Forelimb muscle (tissue), 1 donor: ENCODE measurements around the gene GGTA1. TPM values are rescaled to one million over a fixed set of nuclear protein-coding genes. Genes with fewer than 3 reads are reported as not detected.
"Not testable (repeated sequence)": the region's sequence is repeated elsewhere in the genome, so short reads cannot be mapped to it uniquely, and the experiment has no call there.

Experiments
- DNase-seq: peaks from one replicate; pipeline ENCODE4 v3.0.0-alpha.2; 2013; ENCODE audit warnings: low read depth
- polyA plus RNA-seq: library from polyadenylated mRNA; unstranded; fragments of 120-200 nt; gene quantifications from one replicate; pipeline ENCODE4 v1.2.1, GENCODE V29; 2013; ENCODE audit not compliant: insufficient read length

GGTA1 gene
- polyA plus RNA-seq: 9.1 TPM

- no peak for DNase-seq
These were observed at the start of gene GGTA1 for GRCh38 chr9:121499427-121500164. GGTA1 (minus strand) TSS chr9:121499844; CDS start chr9:121467922, 31,922 bp downstream.

- DNase-seq: no peak
These were observed 49.0 kb upstream of the GGTA1 start for GRCh38 chr9:121548666-121549065.

- peak; percentile 77 for DNase-seq
These were observed 46.3 kb upstream of the GGTA1 start for GRCh38 chr9:121545875-121546423.

GRCh38 chr9:121545150-121545874, 45.7 kb upstream of the GGTA1 start:
- DNase-seq: no peak

GRCh38 chr9:121542025-121542424, 42.4 kb upstream of the GGTA1 start:
- DNase-seq: no peak

GRCh38 chr9:121541256-121541655, 41.6 kb upstream of the GGTA1 start:
- DNase-seq: no peak

GRCh38 chr9:121538221-121538620, 38.6 kb upstream of the GGTA1 start:
- no peak for DNase-seq

- no peak for DNase-seq
These were observed 37.6 kb upstream of the GGTA1 start for GRCh38 chr9:121537283-121537682.

- no peak for DNase-seq
These were observed 33.2 kb upstream of the GGTA1 start for GRCh38 chr9:121532881-121533280.

GRCh38 chr9:121529237-121529987, 29.8 kb upstream of the GGTA1 start:
- peak; percentile 87 for DNase-seq

GRCh38 chr9:121528642-121529041, 29.0 kb upstream of the GGTA1 start:
- DNase-seq: no peak

GRCh38 chr9:121527371-121527770, 27.7 kb upstream of the GGTA1 start:
- DNase-seq: no peak

- not testable (repeated sequence) for DNase-seq
These were observed 20.0 kb upstream of the GGTA1 start for GRCh38 chr9:121519688-121520087.

- no peak for DNase-seq
These were observed 19.0 kb upstream of the GGTA1 start for GRCh38 chr9:121518634-121519033.

GRCh38 chr9:121513166-121513565, 13.5 kb upstream of the GGTA1 start:
- DNase-seq: not testable (repeated sequence)

- no peak for DNase-seq
These were observed 11.3 kb upstream of the GGTA1 start for GRCh38 chr9:121510766-121511550.

GRCh38 chr9:121509180-121509579, 9.5 kb upstream of the GGTA1 start:
- no peak for DNase-seq

- DNase-seq: no peak
These were observed 8.8 kb upstream of the GGTA1 start for GRCh38 chr9:121508415-121508814.

- no peak for DNase-seq
These were observed 6.5 kb upstream of the GGTA1 start for GRCh38 chr9:121505903-121506735.

GRCh38 chr9:121503444-121503843, 3.8 kb upstream of the GGTA1 start:
- DNase-seq: no peak

- DNase-seq: no peak
These were observed 478 bp upstream of the GGTA1 start for GRCh38 chr9:121500165-121500478.
